ENCODE results near the gene AARS2. TPM values are rescaled to one million over a fixed set of nuclear protein-coding genes. Genes with fewer than 3 reads are reported as not detected.

The AARS2 gene
- total and polyA plus RNA-seq, 7 donors, result 1.4 to 9.7 (median 6.7) TPM

GRCh38 chr6:44267252-44267651 lies 45.9 kb downstream of the AARS2 start:
- 32 to 65% methylated on average over 10 of the region's 10 CpGs for WGBS, 2 donors
- Histone ChIP-seq H3K4me3 (no peak overlapping the region), H3K27me3 (peaks cover 19 to 44% (median 37%) of the 10 kb centered on the region in 3 donors), H3K27ac (no peak overlapping the region), H3K36me3 (no peaks in the 10 kb centered on the region), H3K9me3 (no peaks in the 10 kb centered on the region), H3K4me1 (peaks cover 0 to 38% (median 33%) of the 10 kb centered on the region in 4 donors)
- DNase-seq, result no peak
- TF ChIP-seq CTCF (IDR thresholded peaks at IDR 0.05) (no peak), POLR2AphosphoS5 (IDR thresholded peaks at IDR 0.05) (no peak), EP300 (IDR thresholded peaks at IDR 0.05) (no peak), POLR2A (IDR thresholded peaks at IDR 0.05) (no peak)
- intact Hi-C loops (cut with DNase I), result loop anchor here (2.0 kb wide), 1 partner anchor 46 kb away; the partner anchor contains the start of gene AARS2

GRCh38 chr6:44266347-44266746 lies 46.8 kb downstream of the AARS2 start:
- H3K27ac ChIP-seq, result no peak overlapping the region

GRCh38 chr6:44265722-44266233 lies 47.4 kb downstream of the AARS2 start:
- peak overlapping the region; percentile 67 to 74 (median 71) for H3K4me3 ChIP-seq
- DNase-seq, result no peak
- TF ChIP-seq POLR2AphosphoS5 (IDR thresholded peaks at IDR 0.05) (no peak), CTCF (IDR thresholded peaks at IDR 0.05) (no peak), EP300 (IDR thresholded peaks at IDR 0.05) (no peak), POLR2A (IDR thresholded peaks at IDR 0.05) (no peak)
- WGBS, 2 donors, result 62 to 65% methylated on average over 17 of the region's 17 CpGs
- H3K4me1 ChIP-seq, result peaks cover 0 to 36% (median 33%) of the 10 kb centered on the region in 4 donors
- H3K27me3 ChIP-seq, result peaks cover 6 to 30% (median 23%) of the 10 kb centered on the region in 3 donors
- H3K27ac ChIP-seq, result peak overlapping the region; percentile 75 to 88 (median 87)
- H3K9me3 ChIP-seq, result no peaks in the 10 kb centered on the region
- no peaks in the 10 kb centered on the region for H3K36me3 ChIP-seq
- intact Hi-C loops (cut with DNase I), result loop anchor here (2.0 kb wide), 1 partner anchor 47 kb away; the partner anchor contains the start of gene AARS2

More at GRCh38 chr6:44266347-44266746, 46.8 kb downstream of the AARS2 start:
- DNase-seq, result no peak
- Histone ChIP-seq H3K4me1 (peaks cover 0 to 38% (median 33%) of the 10 kb centered on the region in 4 donors), H3K36me3 (no peaks in the 10 kb centered on the region), H3K27me3 (peaks cover 10 to 35% (median 28%) of the 10 kb centered on the region in 3 donors), H3K4me3 (no peak overlapping the region), H3K9me3 (no peaks in the 10 kb centered on the region)
- WGBS, 2 donors, result 73 to 81% methylated on average over 3 of the region's 3 CpGs
- intact Hi-C loops (cut with DNase I), result loop anchor here (2.0 kb wide), 1 partner anchor 46 kb away; the partner anchor contains the start of gene AARS2
- TF ChIP-seq CTCF (IDR thresholded peaks at IDR 0.05), result no peak
- no peak for TF ChIP-seq POLR2AphosphoS5 (IDR thresholded peaks at IDR 0.05)
- TF ChIP-seq POLR2A (IDR thresholded peaks at IDR 0.05), result no peak
- no peak for TF ChIP-seq EP300 (IDR thresholded peaks at IDR 0.05)

- Histone ChIP-seq H3K9me3 (no peaks in the 10 kb centered on the region), H3K4me1 (peaks cover 0 to 30% (median 29%) of the 10 kb centered on the region in 4 donors), H3K4me3 (peak within 1 kb of the TSS; percentile 67 to 74 (median 71)), H3K36me3 (peaks cover 0 to 2% (median 1%) of the 10 kb centered on the region in 4 donors), H3K27ac (peak within 1 kb of the TSS; percentile 75 to 88 (median 87)), H3K27me3 (peaks cover under 1 to 24% (median 17%) of the 10 kb centered on the region in 3 donors)
- 1% methylated on average over 72 of the region's 72 CpGs for WGBS, 2 donors
- peak; percentile 97 for DNase-seq
- TF ChIP-seq POLR2AphosphoS5 (IDR thresholded peaks at IDR 0.05), result peak; percentile 50 to 91 (median 82)
- no peak for TF ChIP-seq CTCF (IDR thresholded peaks at IDR 0.05)
- peak in 1 of 2 donors; percentile 14 for TF ChIP-seq POLR2A (IDR thresholded peaks at IDR 0.05)
- TF ChIP-seq EP300 (IDR thresholded peaks at IDR 0.05), result no peak
- intact Hi-C loops (cut with DNase I), result no loop called here
Observed at GRCh38 chr6:44265007-44265721, 48.0 kb downstream of the AARS2 start, which contains the start of gene NFKBIE. TSS of gene NFKBIE (minus strand) at chr6:44265551. CDS start at chr6:44265346, 205 bp downstream.
